OCI-LY7 (cell line): ENCODE measurements around the gene SPINT3.

Experiments used
- CTCF ChIP-seq: fragments of 200-600 bp; sonication (generic); conservative IDR thresholded peaks from 2 replicates; pipeline ENCODE4 v1.5.1; 2014; ENCODE audit warnings: mild to moderate bottlenecking, antibody characterized with exemption, low read length, moderate library complexity, mixed read lengths
- EZH2phosphoT487 ChIP-seq: fragments of 200-600 bp; sonication (generic); IDR thresholded peaks from 2 replicates; pipeline ENCODE4 v1.6.1; 2018; ENCODE audit warnings: low read depth, borderline replicate concordance, mild to moderate bottlenecking, mixed run types, antibody characterized with exemption, low read length, moderate library complexity, mixed read lengths

- TF ChIP-seq CTCF (no peak), EZH2phosphoT487 (no peak)
Observed at GRCh38 chr20:45497971-45498494, 17.4 kb downstream of the SPINT3 start.
